PC-3 (cell line): ENCODE results near the gene VPS13A. TPM values are rescaled to one million over a fixed set of nuclear protein-coding genes. Genes with fewer than 3 reads are reported as not detected.

Experiments used
- ATAC-seq: fragments of 200-7000 bp; cut with Tn5 transposase; 2 replicates; pipeline ENCODE4 v1.9.1; 2020; ENCODE audit warnings: mild to moderate bottlenecking, moderate library complexity
- BruUV-seq: library from RNA; stranded (reverse); fragments of 400-500 nt; replicated peaks from 2 replicates; lab custom pipeline; 2021; lab: Mats Ljungman, UMichigan
- CTCF ChIA-PET: fragments of 300-600 bp; sonication (Branson Sonifier 250); formaldehyde crosslinking; loops from one replicate; lab custom pipeline; 2022; ENCODE audit warnings: antibody characterized with exemption; lab: Charles Lee
- POLR2A ChIA-PET: fragments of 300-600 bp; sonication (Branson Sonifier 250); formaldehyde crosslinking; loops from one replicate; lab custom pipeline; 2022; ENCODE audit warnings: antibody characterized with exemption; ENCODE audit not compliant: unreplicated experiment; lab: Charles Lee
- DNase-seq: peaks from one replicate; pipeline ENCODE4 v3.0.0-alpha.2; 2015
- H2AFZ ChIP-seq: fragments of 300-600 bp; sonication (generic); 2 replicates; pipeline ENCODE4 v1.6.0; 2016; ENCODE audit warnings: antibody characterized with exemption, low read length
- H3F3A ChIP-seq: fragments of 300-600 bp; sonication (generic); one replicate; pipeline ENCODE4 v1.6.0; 2017; ENCODE audit warnings: antibody characterized with exemption, low read length, control low read depth, mild to moderate bottlenecking; ENCODE audit not compliant: unreplicated experiment
- H3K27ac ChIP-seq: fragments of 300-600 bp; sonication (generic); 2 replicates; pipeline ENCODE4 v1.5.1; 2016; ENCODE audit warnings: mild to moderate bottlenecking, low read length
- H3K27me3 ChIP-seq: fragments of 300-600 bp; sonication (generic); 2 replicates; pipeline ENCODE4 v1.6.1; 2016; ENCODE audit warnings: low read length, mixed read lengths
- H3K36me3 ChIP-seq: fragments of 300-600 bp; sonication (generic); 2 replicates; pipeline ENCODE4 v1.6.1; 2016; ENCODE audit warnings: low read depth, mixed run types, low read length, mixed read lengths
- H3K4me1 ChIP-seq: fragments of 300-600 bp; sonication (generic); 2 replicates; pipeline ENCODE4 v1.5.1; 2016; ENCODE audit warnings: low read length; ENCODE audit not compliant: insufficient read depth
- H3K4me2 ChIP-seq: fragments of 300-600 bp; sonication (generic); 2 replicates; pipeline ENCODE4 v1.6.0; 2016; ENCODE audit warnings: low read length
- H3K4me3 ChIP-seq: fragments of 300-600 bp; sonication (generic); 2 replicates; pipeline ENCODE4 v1.5.1; 2016; ENCODE audit warnings: mild to moderate bottlenecking, low read length, mixed read lengths
- H3K79me2 ChIP-seq: fragments of 300-600 bp; sonication (generic); 2 replicates; pipeline ENCODE4 v1.6.1; 2017; ENCODE audit warnings: low read length, mixed read lengths
- H3K9ac ChIP-seq: fragments of 300-600 bp; sonication (generic); 2 replicates; pipeline ENCODE4 v1.6.0; 2016; ENCODE audit warnings: mild to moderate bottlenecking, low read length
- H3K9me2 ChIP-seq: fragments of 300-600 bp; sonication (generic); replicated peaks from 2 replicates; pipeline ENCODE4 v1.6.1; 2016; ENCODE audit warnings: mixed run types, low read length, mixed read lengths
- H3K9me3 ChIP-seq: fragments of 300-600 bp; sonication (generic); 2 replicates; pipeline ENCODE4 v1.6.1; 2016; ENCODE audit warnings: low read length, mixed read lengths
- H4K20me1 ChIP-seq: fragments of 300-600 bp; sonication (generic); 2 replicates; pipeline ENCODE4 v1.6.1; 2016; ENCODE audit warnings: low read length, mixed read lengths
- CTCF ChIP-seq: fragments of 300-600 bp; sonication (generic); conservative IDR thresholded peaks from 2 replicates; pipeline ENCODE4 v1.5.1; 2017; ENCODE audit warnings: antibody characterized with exemption, low read depth, mild to moderate bottlenecking, low read length
- EZH2 ChIP-seq: fragments of 300-600 bp; sonication (generic); IDR thresholded peaks from one replicate; pipeline ENCODE4 v1.6.1; 2017; ENCODE audit warnings: antibody characterized with exemption, mild to moderate bottlenecking, low read length; ENCODE audit not compliant: unreplicated experiment
- EZH2phosphoT487 ChIP-seq: fragments of 300-600 bp; sonication (generic); IDR thresholded peaks from 2 replicates; pipeline ENCODE4 v1.6.1; 2018; ENCODE audit warnings: mild to moderate bottlenecking, antibody characterized with exemption, low read length, borderline replicate concordance
- intact Hi-C: fragments of 100-400 bp; cut with micrococcal nuclease; formaldehyde crosslinking; loops from 2 replicates; pipeline ENCODE4 v1.9.0; 2023
- total RNA-seq: library from RNA; depleted of rRNA; stranded (reverse); fragments of >200 nt; gene quantifications from 2 replicates; pipeline ENCODE4 v1.2.3, GENCODE V29; 2014

Gene VPS13A
- total RNA-seq, 1 experiment from 2014 or later, result 17.5 TPM

- Histone ChIP-seq H4K20me1 (no peaks in the 10 kb centered on the region), H3K79me2 (no peaks in the 10 kb centered on the region), H3K4me3 (no peak overlapping the region), H3K27me3 (no peaks in the 10 kb centered on the region), H3F3A (no peaks in the 10 kb centered on the region), H3K9me3 (no peaks in the 10 kb centered on the region), H3K4me1 (no peaks in the 10 kb centered on the region), H3K4me2 (no peak overlapping the region), H3K9ac (no peak overlapping the region), H2AFZ (no peak overlapping the region), H3K27ac (no peak overlapping the region), H3K36me3 (no peaks in the 10 kb centered on the region), H3K9me2 (no peaks in the 10 kb centered on the region)
- ChIA-PET CTCF (no interaction called here), POLR2A (interaction anchor here (0.7 kb wide), 1 partner anchor 61 kb away, joined by 3 read pairs; no protein-coding TSS in a partner anchor)
- ATAC-seq (no peak; the same call in 1 of the 2 replicates), DNase-seq (peak; percentile 27)
- no TSS peak for BruUV-seq
- intact Hi-C loops, result no loop called here
- TF ChIP-seq EZH2 (no peak), EZH2phosphoT487 (no peak), CTCF (no peak)
Measured at GRCh38 chr9:77424993-77425392, 247.7 kb downstream of the VPS13A start.

GRCh38 chr9:77426712-77427111 is 249.4 kb downstream of the VPS13A start:
- no peak for DNase-seq

More at GRCh38 chr9:77426712-77427111, 249.4 kb downstream of the VPS13A start:
- Histone ChIP-seq H3K27ac (no peak overlapping the region), H2AFZ (no peak overlapping the region), H3K4me1 (no peaks in the 10 kb centered on the region), H3K79me2 (no peaks in the 10 kb centered on the region), H3K4me3 (no peak overlapping the region), H3K27me3 (no peaks in the 10 kb centered on the region), H3K9ac (no peak overlapping the region), H3K36me3 (no peaks in the 10 kb centered on the region), H4K20me1 (no peaks in the 10 kb centered on the region), H3F3A (no peaks in the 10 kb centered on the region), H3K9me3 (no peaks in the 10 kb centered on the region), H3K4me2 (no peak overlapping the region), H3K9me2 (no peaks in the 10 kb centered on the region)
- ATAC-seq, result no peak
- CTCF ChIA-PET, result no interaction called here
- intact Hi-C loops, result no loop called here
- TF ChIP-seq EZH2phosphoT487 (no peak), CTCF (no peak)
- no TSS peak for BruUV-seq
- POLR2A ChIA-PET, result no interaction called here
